SK-N-SH (cell line): Measurements from ENCODE around the gene TMEM259. TPM values are rescaled to one million over a fixed set of nuclear protein-coding genes. Genes with fewer than 3 reads are reported as not detected.

Experiments
- CTCF ChIA-PET: fragments of 300-600, 350-600 bp; formaldehyde crosslinking; extraction: SDS; loops from one replicate; lab custom pipeline; 2021; lab: Yijun Ruan, JAX
- POLR2A ChIA-PET: fragments of 350-600 bp; sonication (Branson Sonifier 250); formaldehyde crosslinking; extraction: SDS; loops from one replicate; lab custom pipeline; 2020; ENCODE audit warnings: antibody characterized with exemption, inconsistent platforms; lab: Yijun Ruan, JAX
- DNase-seq: peaks from one replicate; pipeline ENCODE4 v3.0.0; 2012
- H2AFZ ChIP-seq: fragments of 200-600 bp; sonication (generic); 2 replicates; pipeline ENCODE4 v1.8.1; 2016; ENCODE audit warnings: antibody characterized with exemption, mild to moderate bottlenecking, low read depth
- H3F3A ChIP-seq: fragments of 200-600 bp; sonication (generic); replicated peaks from 2 replicates; pipeline ENCODE3; 2016; ENCODE audit warnings: antibody characterized with exemption, mild to moderate bottlenecking; ENCODE audit not compliant: insufficient read depth
- H3K27ac ChIP-seq, 2 experiments: fragments of 200-500 bp in 1 of 2; fragments of 200-600 bp in 1 of 2; sonication (Bioruptor generic) in 1 of 2; sonication (generic), shearing (Covaris generic) in 1 of 2; 2 replicates each; pipeline versions ENCODE4 v1.5.1 to v1.6.1; 2014 to 2016; ENCODE audit warnings: low read depth in 2 of 2, inconsistent platforms in 1 of 2, low read length in 1 of 2, mild to moderate bottlenecking in 1 of 2, mixed read lengths in 1 of 2
- H3K27me3 ChIP-seq: fragments of 200-600 bp; sonication (generic), shearing (Covaris generic); 2 replicates; pipeline ENCODE4 v1.6.1; 2016; ENCODE audit warnings: mixed run types; ENCODE audit not compliant: insufficient read depth
- H3K36me3 ChIP-seq, 2 experiments: fragments of 200-500 bp in 1 of 2; fragments of 200-600 bp in 1 of 2; sonication (Bioruptor generic) in 1 of 2; sonication (generic) in 1 of 2; replicated peaks in 1 of 2; 2 replicates each; pipeline versions ENCODE3 to v1.5.1; 2014 to 2016; ENCODE audit warnings: low read length in 1 of 2, mild to moderate bottlenecking in 1 of 2; ENCODE audit not compliant: insufficient read depth in 2 of 2, control insufficient read depth in 1 of 2
- H3K4me1 ChIP-seq, 2 experiments: fragments of 200-500 bp in 1 of 2; fragments of 200-600 bp in 1 of 2; sonication (Bioruptor generic) in 1 of 2; sonication (generic), shearing (Covaris generic) in 1 of 2; 2 replicates each; pipeline versions ENCODE4 v1.5.1 to v1.6.1; 2014 to 2016; ENCODE audit warnings: low read depth in 1 of 2, low read length in 1 of 2, mixed run types in 1 of 2; ENCODE audit not compliant: insufficient read depth in 2 of 2, control insufficient read depth in 1 of 2
- H3K4me2 ChIP-seq: fragments of 200-600 bp; sonication (generic), shearing (Covaris generic); 2 replicates; pipeline ENCODE4 v1.6.1; 2017; ENCODE audit warnings: mixed run types
- H3K4me3 ChIP-seq, 2 experiments: fragments of 200-500 bp in 1 of 2; fragments of 200-600 bp in 1 of 2; sonication (Bioruptor generic) in 1 of 2; sonication (generic), shearing (Covaris generic) in 1 of 2; 2 replicates each; pipeline versions ENCODE4 v1.5.1 to v1.8.1; 2014 to 2016; ENCODE audit warnings: low read depth in 2 of 2, inconsistent platforms in 1 of 2, low read length in 1 of 2, mild to moderate bottlenecking in 1 of 2, mixed read lengths in 1 of 2, moderate library complexity in 1 of 2
- H3K79me2 ChIP-seq: fragments of 200-600 bp; sonication (generic); 2 replicates; pipeline ENCODE4 v1.8.1; 2017; ENCODE audit warnings: mild to moderate bottlenecking; ENCODE audit not compliant: insufficient read depth
- H3K9ac ChIP-seq: fragments of 200-600 bp; sonication (generic); 2 replicates; pipeline ENCODE4 v1.6.1; 2017; ENCODE audit warnings: mixed run types
- H3K9me2 ChIP-seq: fragments of 200-600 bp; sonication (generic); 2 replicates; pipeline ENCODE4 v1.6.1; 2017; ENCODE audit warnings: mixed run types
- H3K9me3 ChIP-seq: fragments of 200-600 bp; sonication (generic); 2 replicates; pipeline ENCODE4 v1.6.1; 2017; ENCODE audit warnings: mixed run types, mild to moderate bottlenecking, moderate library complexity
- H4K20me1 ChIP-seq: fragments of 200-600 bp; sonication (generic); 2 replicates; pipeline ENCODE4 v1.6.1; 2017; ENCODE audit warnings: mild to moderate bottlenecking, mixed run types; ENCODE audit not compliant: insufficient read depth
- CHD2 ChIP-seq: fragments of 150-350 bp; IDR thresholded peaks from 2 replicates; pipeline ENCODE4 v1.6.1; 2018; ENCODE audit warnings: low read length; ENCODE audit not compliant: partially characterized antibody
- EP300 ChIP-seq, 2 experiments: IDR thresholded peaks; 2 replicates each; pipeline versions ENCODE4 v1.4.0 to v1.6.1; 2012; ENCODE audit warnings: borderline replicate concordance in 1 of 2, low read depth in 1 of 2, low read length in 1 of 2
- EZH2phosphoT487 ChIP-seq: fragments of 200-600 bp; sonication (generic); IDR thresholded peaks from 2 replicates; pipeline ENCODE4 v1.6.1; 2017; ENCODE audit warnings: low read depth, mixed run types, mild to moderate bottlenecking, antibody characterized with exemption, moderate library complexity, borderline replicate concordance
- FOSL2 ChIP-seq: IDR thresholded peaks from 2 replicates; pipeline ENCODE4 v1.4.0; 2012; ENCODE audit warnings: low read depth, mild to moderate bottlenecking, moderate library complexity, borderline replicate concordance
- FOXJ3 ChIP-seq: sonication (generic); formaldehyde crosslinking; IDR thresholded peaks from 2 replicates; pipeline ENCODE4 v1.5.1; 2020; ENCODE audit warnings: mild to moderate bottlenecking, missing genetic modification reagents
- MEF2A ChIP-seq: IDR thresholded peaks from 2 replicates; pipeline ENCODE4 v1.4.0; 2012; ENCODE audit warnings: low read depth, borderline replicate concordance
- MXI1 ChIP-seq: IDR thresholded peaks from 2 replicates; pipeline ENCODE4 v1.6.1; 2012; ENCODE audit warnings: mild to moderate bottlenecking, low read depth, low read length, improper control_type of control experiment
- NRF1 ChIP-seq: IDR thresholded peaks from 2 replicates; pipeline ENCODE4 v1.6.1; 2012; ENCODE audit warnings: low read depth, mild to moderate bottlenecking, low read length
- POLR2AphosphoS5 ChIP-seq: IDR thresholded peaks from 2 replicates; pipeline ENCODE4 v1.6.1; 2012; ENCODE audit warnings: low read depth, low read length
- RAD21 ChIP-seq: IDR thresholded peaks from 2 replicates; pipeline ENCODE4 v1.6.1; 2012; ENCODE audit warnings: mild to moderate bottlenecking, low read length
- SIN3A ChIP-seq: IDR thresholded peaks from 2 replicates; pipeline ENCODE4 v1.6.1; 2012; ENCODE audit warnings: low read depth, mild to moderate bottlenecking, low read length, moderate library complexity, borderline replicate concordance
- TCF12 ChIP-seq: IDR thresholded peaks from 2 replicates; pipeline ENCODE4 v1.4.0; 2012
- TEAD4 ChIP-seq: IDR thresholded peaks from 2 replicates; pipeline ENCODE4 v1.4.0; 2012; ENCODE audit warnings: mild to moderate bottlenecking, borderline replicate concordance; ENCODE audit not compliant: insufficient read depth
- WGBS: methylation state at CpG from one replicate; pipeline ENCODE4 v1.1.6; 2017; ENCODE audit warnings: low lambda C conversion rate; 5-methylcytosine and 5-hydroxymethylcytosine counted together
- polyA plus RNA-seq, 3 experiments: library from polyadenylated mRNA; depleted of rRNA; stranded (reverse); fragments of >200 nt; gene quantifications; 2 replicates each; pipeline ENCODE4 v1.2.3, GENCODE V29; 2012
- TF ChIP-seq, protein P1 (sequence below): fragments of 200-600 bp; sonication (generic); IDR thresholded peaks from 2 replicates; pipeline ENCODE4 v1.6.1; 2017; ENCODE audit warnings: antibody characterized with exemption, mild to moderate bottlenecking, moderate library complexity
- TF ChIP-seq, protein P2 (sequence below): IDR thresholded peaks from 2 replicates; pipeline ENCODE4 v1.4.0; 2012; ENCODE audit warnings: low read depth, borderline replicate concordance
- TF ChIP-seq, protein P3 (sequence below): IDR thresholded peaks from 2 replicates; pipeline ENCODE4 v1.6.1; 2012; ENCODE audit warnings: mild to moderate bottlenecking, low read depth, low read length, moderate library complexity
- TF ChIP-seq, protein P4 (sequence below): IDR thresholded peaks from 2 replicates; pipeline ENCODE4 v1.4.0; 2012; ENCODE audit warnings: low read depth, borderline replicate concordance
- TF ChIP-seq, protein P5 (sequence below): IDR thresholded peaks from 2 replicates; pipeline ENCODE4 v1.4.0; 2012; ENCODE audit warnings: low read depth

Gene TMEM259
- polyA plus RNA-seq, 1 of the 3 experiments (the other 2 are of a cell fraction) = 138 TPM

DNA sequence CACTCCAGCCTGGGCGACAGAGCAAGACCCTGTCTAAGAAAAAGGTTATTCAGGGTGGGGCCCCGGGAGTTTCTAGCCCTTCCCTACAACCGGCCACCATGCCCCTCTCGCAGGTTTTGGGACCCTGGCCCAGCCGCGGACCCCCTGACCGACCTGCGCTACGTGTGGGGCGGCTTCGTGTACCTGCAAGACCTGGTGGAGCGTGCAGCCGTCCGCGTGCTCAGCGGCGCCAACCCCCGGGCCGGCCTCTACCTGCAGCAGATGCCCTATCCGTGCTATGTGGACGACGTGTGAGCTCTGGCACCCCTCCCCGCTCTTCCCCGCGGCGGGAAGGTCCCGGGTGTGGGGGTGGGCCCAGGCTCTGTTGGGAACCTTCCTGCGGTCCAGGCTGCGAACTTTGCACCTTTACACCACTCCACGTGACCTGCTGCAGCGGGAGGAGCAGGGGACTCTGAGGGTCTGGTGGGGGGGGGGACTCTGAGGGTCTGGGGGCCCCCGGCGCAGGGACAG, 25.2 kb upstream of the TMEM259 start:
- CTCF ChIA-PET = no interaction called here
- H3K4me1 ChIP-seq = peaks cover 0 to 18% of the 10 kb centered on the region in 2 experiments; a peak in 2 of 4 replicates
- TF ChIP-seq CHD2 (no peak), RAD21 (no peak)
- TF ChIP-seq, protein P1, sequence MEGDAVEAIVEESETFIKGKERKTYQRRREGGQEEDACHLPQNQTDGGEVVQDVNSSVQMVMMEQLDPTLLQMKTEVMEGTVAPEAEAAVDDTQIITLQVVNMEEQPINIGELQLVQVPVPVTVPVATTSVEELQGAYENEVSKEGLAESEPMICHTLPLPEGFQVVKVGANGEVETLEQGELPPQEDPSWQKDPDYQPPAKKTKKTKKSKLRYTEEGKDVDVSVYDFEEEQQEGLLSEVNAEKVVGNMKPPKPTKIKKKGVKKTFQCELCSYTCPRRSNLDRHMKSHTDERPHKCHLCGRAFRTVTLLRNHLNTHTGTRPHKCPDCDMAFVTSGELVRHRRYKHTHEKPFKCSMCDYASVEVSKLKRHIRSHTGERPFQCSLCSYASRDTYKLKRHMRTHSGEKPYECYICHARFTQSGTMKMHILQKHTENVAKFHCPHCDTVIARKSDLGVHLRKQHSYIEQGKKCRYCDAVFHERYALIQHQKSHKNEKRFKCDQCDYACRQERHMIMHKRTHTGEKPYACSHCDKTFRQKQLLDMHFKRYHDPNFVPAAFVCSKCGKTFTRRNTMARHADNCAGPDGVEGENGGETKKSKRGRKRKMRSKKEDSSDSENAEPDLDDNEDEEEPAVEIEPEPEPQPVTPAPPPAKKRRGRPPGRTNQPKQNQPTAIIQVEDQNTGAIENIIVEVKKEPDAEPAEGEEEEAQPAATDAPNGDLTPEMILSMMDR = no peak

DNA sequence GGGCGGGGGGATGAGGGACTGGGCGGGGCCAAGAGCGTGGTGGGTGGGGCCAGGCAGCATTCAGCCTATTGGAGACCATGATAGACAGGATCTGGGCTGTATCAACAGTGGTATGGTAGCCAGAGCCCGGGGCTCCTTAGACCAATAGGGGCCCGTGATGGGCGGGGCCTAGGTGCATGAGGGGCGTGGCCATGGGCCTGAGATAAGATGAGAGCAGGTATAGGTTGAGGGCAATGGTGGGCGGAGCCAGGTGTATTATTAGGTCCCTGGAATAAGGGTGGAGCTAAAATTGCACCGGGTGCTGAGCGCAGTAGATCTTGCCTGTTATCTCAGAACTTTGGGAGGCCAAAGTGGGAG, 24.3 kb upstream of the TMEM259 start:
- H3K9me3 ChIP-seq = no peaks in the 10 kb centered on the region
- H3K27me3 ChIP-seq = no peaks in the 10 kb centered on the region
- no peak overlapping the region for H3K4me2 ChIP-seq
- peaks cover 2% of the 10 kb centered on the region for H3F3A ChIP-seq
- ChIA-PET POLR2A (no interaction called here), CTCF (no interaction called here)
- no peaks in the 10 kb centered on the region for H4K20me1 ChIP-seq
- no peak overlapping the region for H3K4me3 ChIP-seq
- H3K36me3 ChIP-seq = no peaks in the 10 kb centered on the region
- no peak overlapping the region for H2AFZ ChIP-seq
- DNase-seq = peak; percentile 72
- 66% methylated on average over 10 of the region's 10 CpGs for WGBS
- H3K27ac ChIP-seq = no peak overlapping the region
- no peaks in the 10 kb centered on the region for H3K79me2 ChIP-seq
- H3K9ac ChIP-seq = no peak overlapping the region
- H3K4me1 ChIP-seq = peaks cover 0 to 26% of the 10 kb centered on the region in 2 experiments; a peak in 2 of 4 replicates
- no peaks in the 10 kb centered on the region for H3K9me2 ChIP-seq
- TF ChIP-seq EZH2phosphoT487 (no peak), RAD21 (no peak), EP300 (IDR thresholded peaks at IDR 0.05; ENCODE audit: borderline replicate concordance in 1 of 2, low read depth in 1 of 2, low read length in 1 of 2) (no peak), MXI1 (no peak), POLR2AphosphoS5 (no peak), FOSL2 (no peak), MEF2A (no peak), TEAD4 (no peak), FOXJ3 (CRISPR knock-in tag) (no peak), TCF12 (no peak), NRF1 (no peak), SIN3A (no peak)
- TF ChIP-seq, protein P2, sequence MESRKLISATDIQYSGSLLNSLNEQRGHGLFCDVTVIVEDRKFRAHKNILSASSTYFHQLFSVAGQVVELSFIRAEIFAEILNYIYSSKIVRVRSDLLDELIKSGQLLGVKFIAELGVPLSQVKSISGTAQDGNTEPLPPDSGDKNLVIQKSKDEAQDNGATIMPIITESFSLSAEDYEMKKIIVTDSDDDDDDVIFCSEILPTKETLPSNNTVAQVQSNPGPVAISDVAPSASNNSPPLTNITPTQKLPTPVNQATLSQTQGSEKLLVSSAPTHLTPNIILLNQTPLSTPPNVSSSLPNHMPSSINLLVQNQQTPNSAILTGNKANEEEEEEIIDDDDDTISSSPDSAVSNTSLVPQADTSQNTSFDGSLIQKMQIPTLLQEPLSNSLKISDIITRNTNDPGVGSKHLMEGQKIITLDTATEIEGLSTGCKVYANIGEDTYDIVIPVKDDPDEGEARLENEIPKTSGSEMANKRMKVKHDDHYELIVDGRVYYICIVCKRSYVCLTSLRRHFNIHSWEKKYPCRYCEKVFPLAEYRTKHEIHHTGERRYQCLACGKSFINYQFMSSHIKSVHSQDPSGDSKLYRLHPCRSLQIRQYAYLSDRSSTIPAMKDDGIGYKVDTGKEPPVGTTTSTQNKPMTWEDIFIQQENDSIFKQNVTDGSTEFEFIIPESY = no peak
- TF ChIP-seq, protein P3, sequence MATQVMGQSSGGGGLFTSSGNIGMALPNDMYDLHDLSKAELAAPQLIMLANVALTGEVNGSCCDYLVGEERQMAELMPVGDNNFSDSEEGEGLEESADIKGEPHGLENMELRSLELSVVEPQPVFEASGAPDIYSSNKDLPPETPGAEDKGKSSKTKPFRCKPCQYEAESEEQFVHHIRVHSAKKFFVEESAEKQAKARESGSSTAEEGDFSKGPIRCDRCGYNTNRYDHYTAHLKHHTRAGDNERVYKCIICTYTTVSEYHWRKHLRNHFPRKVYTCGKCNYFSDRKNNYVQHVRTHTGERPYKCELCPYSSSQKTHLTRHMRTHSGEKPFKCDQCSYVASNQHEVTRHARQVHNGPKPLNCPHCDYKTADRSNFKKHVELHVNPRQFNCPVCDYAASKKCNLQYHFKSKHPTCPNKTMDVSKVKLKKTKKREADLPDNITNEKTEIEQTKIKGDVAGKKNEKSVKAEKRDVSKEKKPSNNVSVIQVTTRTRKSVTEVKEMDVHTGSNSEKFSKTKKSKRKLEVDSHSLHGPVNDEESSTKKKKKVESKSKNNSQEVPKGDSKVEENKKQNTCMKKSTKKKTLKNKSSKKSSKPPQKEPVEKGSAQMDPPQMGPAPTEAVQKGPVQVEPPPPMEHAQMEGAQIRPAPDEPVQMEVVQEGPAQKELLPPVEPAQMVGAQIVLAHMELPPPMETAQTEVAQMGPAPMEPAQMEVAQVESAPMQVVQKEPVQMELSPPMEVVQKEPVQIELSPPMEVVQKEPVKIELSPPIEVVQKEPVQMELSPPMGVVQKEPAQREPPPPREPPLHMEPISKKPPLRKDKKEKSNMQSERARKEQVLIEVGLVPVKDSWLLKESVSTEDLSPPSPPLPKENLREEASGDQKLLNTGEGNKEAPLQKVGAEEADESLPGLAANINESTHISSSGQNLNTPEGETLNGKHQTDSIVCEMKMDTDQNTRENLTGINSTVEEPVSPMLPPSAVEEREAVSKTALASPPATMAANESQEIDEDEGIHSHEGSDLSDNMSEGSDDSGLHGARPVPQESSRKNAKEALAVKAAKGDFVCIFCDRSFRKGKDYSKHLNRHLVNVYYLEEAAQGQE = no peak
- TF ChIP-seq, protein P4, sequence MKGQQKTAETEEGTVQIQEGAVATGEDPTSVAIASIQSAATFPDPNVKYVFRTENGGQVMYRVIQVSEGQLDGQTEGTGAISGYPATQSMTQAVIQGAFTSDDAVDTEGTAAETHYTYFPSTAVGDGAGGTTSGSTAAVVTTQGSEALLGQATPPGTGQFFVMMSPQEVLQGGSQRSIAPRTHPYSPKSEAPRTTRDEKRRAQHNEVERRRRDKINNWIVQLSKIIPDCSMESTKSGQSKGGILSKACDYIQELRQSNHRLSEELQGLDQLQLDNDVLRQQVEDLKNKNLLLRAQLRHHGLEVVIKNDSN = no peak
- TF ChIP-seq, protein P5, sequence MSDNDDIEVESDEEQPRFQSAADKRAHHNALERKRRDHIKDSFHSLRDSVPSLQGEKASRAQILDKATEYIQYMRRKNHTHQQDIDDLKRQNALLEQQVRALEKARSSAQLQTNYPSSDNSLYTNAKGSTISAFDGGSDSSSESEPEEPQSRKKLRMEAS = no peak

More for the DNA sequence above, 25.2 kb upstream of the TMEM259 start:
- Histone ChIP-seq H3K9me2 (no peaks in the 10 kb centered on the region), H3K9me3 (no peaks in the 10 kb centered on the region), H3K79me2 (no peaks in the 10 kb centered on the region), H4K20me1 (no peaks in the 10 kb centered on the region), H3K27me3 (no peaks in the 10 kb centered on the region), H2AFZ (no peak overlapping the region), H3F3A (peaks cover 4% of the 10 kb centered on the region), H3K9ac (no peak overlapping the region), H3K4me2 (no peak overlapping the region), H3K27ac (no peak overlapping the region), H3K4me3 (no peak overlapping the region), H3K36me3 (no peaks in the 10 kb centered on the region)
- POLR2A ChIA-PET = no interaction called here
- no peak for DNase-seq
- 100% methylated on average over 1 of the region's 33 CpGs for WGBS
